ENCODE measurements around the gene APOOL.

- TF ChIP-seq CTCF (IDR thresholded peaks at IDR 0.05 in 2 of 3, conservative IDR thresholded peaks at IDR 0.05 in 1 of 3; ENCODE audit: insufficient read depth in 2 of 3, low read depth in 1 of 3, low read length in 3 of 3) = no peak
- TF ChIP-seq, protein P1, sequence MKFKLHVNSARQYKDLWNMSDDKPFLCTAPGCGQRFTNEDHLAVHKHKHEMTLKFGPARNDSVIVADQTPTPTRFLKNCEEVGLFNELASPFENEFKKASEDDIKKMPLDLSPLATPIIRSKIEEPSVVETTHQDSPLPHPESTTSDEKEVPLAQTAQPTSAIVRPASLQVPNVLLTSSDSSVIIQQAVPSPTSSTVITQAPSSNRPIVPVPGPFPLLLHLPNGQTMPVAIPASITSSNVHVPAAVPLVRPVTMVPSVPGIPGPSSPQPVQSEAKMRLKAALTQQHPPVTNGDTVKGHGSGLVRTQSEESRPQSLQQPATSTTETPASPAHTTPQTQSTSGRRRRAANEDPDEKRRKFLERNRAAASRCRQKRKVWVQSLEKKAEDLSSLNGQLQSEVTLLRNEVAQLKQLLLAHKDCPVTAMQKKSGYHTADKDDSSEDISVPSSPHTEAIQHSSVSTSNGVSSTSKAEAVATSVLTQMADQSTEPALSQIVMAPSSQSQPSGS (CRISPR knock-in tag; IDR thresholded peaks at IDR 0.05) = no peak
- TF ChIP-seq ZNF224 (CRISPR knock-in tag; IDR thresholded peaks at IDR 0.05) = no peak
- TF ChIP-seq, protein P2, sequence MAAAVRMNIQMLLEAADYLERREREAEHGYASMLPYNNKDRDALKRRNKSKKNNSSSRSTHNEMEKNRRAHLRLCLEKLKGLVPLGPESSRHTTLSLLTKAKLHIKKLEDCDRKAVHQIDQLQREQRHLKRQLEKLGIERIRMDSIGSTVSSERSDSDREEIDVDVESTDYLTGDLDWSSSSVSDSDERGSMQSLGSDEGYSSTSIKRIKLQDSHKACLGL (CRISPR knock-in tag; IDR thresholded peaks at IDR 0.05; ENCODE audit: borderline replicate concordance, poor library complexity, severe bottlenecking) = no peak
- TF ChIP-seq RAD21 (CRISPR knock-in tag; conservative IDR thresholded peaks at IDR 0.05 in 1 of 2, IDR thresholded peaks at IDR 0.05 in 1 of 2) = no peak
- TF ChIP-seq, protein P3, sequence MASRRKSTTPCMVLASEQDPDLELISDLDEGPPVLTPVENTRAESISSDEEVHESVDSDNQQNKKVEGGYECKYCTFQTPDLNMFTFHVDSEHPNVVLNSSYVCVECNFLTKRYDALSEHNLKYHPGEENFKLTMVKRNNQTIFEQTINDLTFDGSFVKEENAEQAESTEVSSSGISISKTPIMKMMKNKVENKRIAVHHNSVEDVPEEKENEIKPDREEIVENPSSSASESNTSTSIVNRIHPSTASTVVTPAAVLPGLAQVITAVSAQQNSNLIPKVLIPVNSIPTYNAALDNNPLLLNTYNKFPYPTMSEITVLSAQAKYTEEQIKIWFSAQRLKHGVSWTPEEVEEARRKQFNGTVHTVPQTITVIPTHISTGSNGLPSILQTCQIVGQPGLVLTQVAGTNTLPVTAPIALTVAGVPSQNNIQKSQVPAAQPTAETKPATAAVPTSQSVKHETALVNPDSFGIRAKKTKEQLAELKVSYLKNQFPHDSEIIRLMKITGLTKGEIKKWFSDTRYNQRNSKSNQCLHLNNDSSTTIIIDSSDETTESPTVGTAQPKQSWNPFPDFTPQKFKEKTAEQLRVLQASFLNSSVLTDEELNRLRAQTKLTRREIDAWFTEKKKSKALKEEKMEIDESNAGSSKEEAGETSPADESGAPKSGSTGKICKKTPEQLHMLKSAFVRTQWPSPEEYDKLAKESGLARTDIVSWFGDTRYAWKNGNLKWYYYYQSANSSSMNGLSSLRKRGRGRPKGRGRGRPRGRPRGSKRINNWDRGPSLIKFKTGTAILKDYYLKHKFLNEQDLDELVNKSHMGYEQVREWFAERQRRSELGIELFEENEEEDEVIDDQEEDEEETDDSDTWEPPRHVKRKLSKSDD (conservative IDR thresholded peaks at IDR 0.05; ENCODE audit: low read length) = no peak
- TF ChIP-seq SMAD3 (CRISPR knock-in tag; conservative IDR thresholded peaks at IDR 0.05) = no peak
- no peak for TF ChIP-seq ARID1B (IDR thresholded peaks at IDR 0.05)
- TF ChIP-seq POLR2A (conservative IDR thresholded peaks at IDR 0.05) = no peak
Observed at GRCh38 chrX:85114776-85115175, 111.1 kb downstream of the APOOL start.
